ENCODE results near the gene TPI1. TPM values are rescaled to one million over a fixed set of nuclear protein-coding genes. Genes with fewer than 3 reads are reported as not detected.

The TPI1 gene
- 3,126 and 3,575 TPM in 2 replicates for total RNA-seq (2014; rRNA removed; shearing (Covaris generic); ENCODE audit: low replicate concordance)

- peak; percentile 65 for DNase-seq (ENCODE audit: low read depth)
- in situ Hi-C loops (cut with HindIII; ENCODE audit: low pct_unique_long_range_greater_than_20kb, low sequenced_read_pairs): no loop called here
These were observed at the start of gene TPI1 for GRCh38 chr12:6867413-6868210. Gene TPI1, plus strand, starts transcription at chr12:6867531. Its CDS starts 36 bp downstream, at chr12:6867567.

GRCh38 chr12:6817662-6818157, 49.6 kb upstream of the TPI1 start:
- no peak for DNase-seq (ENCODE audit: low read depth)
- in situ Hi-C loops (cut with HindIII; ENCODE audit: low pct_unique_long_range_greater_than_20kb, low sequenced_read_pairs): no loop called here

GRCh38 chr12:6818222-6818621, 49.1 kb upstream of the TPI1 start:
- DNase-seq (ENCODE audit: low read depth): no peak

GRCh38 chr12:6818645-6819044, 48.7 kb upstream of the TPI1 start:
- in situ Hi-C loops (cut with HindIII; ENCODE audit: low pct_unique_long_range_greater_than_20kb, low sequenced_read_pairs): no loop called here
- no peak for DNase-seq (ENCODE audit: low read depth)

More at GRCh38 chr12:6818222-6818621, 49.1 kb upstream of the TPI1 start:
- in situ Hi-C loops (cut with HindIII; ENCODE audit: low pct_unique_long_range_greater_than_20kb, low sequenced_read_pairs): no loop called here

GRCh38 chr12:6819106-6820030, 48.0 kb upstream of the TPI1 start:
- DNase-seq (ENCODE audit: low read depth): no peak
- in situ Hi-C loops (cut with HindIII; ENCODE audit: low pct_unique_long_range_greater_than_20kb, low sequenced_read_pairs): no loop called here

GRCh38 chr12:6820166-6820565, 47.2 kb upstream of the TPI1 start:
- DNase-seq (ENCODE audit: low read depth): no peak
- in situ Hi-C loops (cut with HindIII; ENCODE audit: low pct_unique_long_range_greater_than_20kb, low sequenced_read_pairs): no loop called here

GRCh38 chr12:6821591-6822425, 45.5 kb upstream of the TPI1 start, which contains the start of gene GPR162:
Gene GPR162, plus strand, starts transcription at chr12:6821821. Its CDS starts 2,078 bp downstream, at chr12:6823899.
- DNase-seq (ENCODE audit: low read depth): no peak
- in situ Hi-C loops (cut with HindIII; ENCODE audit: low pct_unique_long_range_greater_than_20kb, low sequenced_read_pairs): no loop called here

- DNase-seq (ENCODE audit: low read depth): no peak
- in situ Hi-C loops (cut with HindIII; ENCODE audit: low pct_unique_long_range_greater_than_20kb, low sequenced_read_pairs): no loop called here
These were observed 44.8 kb upstream of the TPI1 start for GRCh38 chr12:6822426-6823135.

- no peak for DNase-seq (ENCODE audit: low read depth)
- in situ Hi-C loops (cut with HindIII; ENCODE audit: low pct_unique_long_range_greater_than_20kb, low sequenced_read_pairs): no loop called here
These were observed 43.9 kb upstream of the TPI1 start for GRCh38 chr12:6823182-6824084.

- DNase-seq (ENCODE audit: low read depth): no peak
- in situ Hi-C loops (cut with HindIII; ENCODE audit: low pct_unique_long_range_greater_than_20kb, low sequenced_read_pairs): no loop called here
These were observed 43.1 kb upstream of the TPI1 start for GRCh38 chr12:6824085-6824775.

- DNase-seq (ENCODE audit: low read depth): no peak
- in situ Hi-C loops (cut with HindIII; ENCODE audit: low pct_unique_long_range_greater_than_20kb, low sequenced_read_pairs): no loop called here
These were observed 42.4 kb upstream of the TPI1 start for GRCh38 chr12:6824901-6825381.

GRCh38 chr12:6825398-6826124, 41.8 kb upstream of the TPI1 start:
- in situ Hi-C loops (cut with HindIII; ENCODE audit: low pct_unique_long_range_greater_than_20kb, low sequenced_read_pairs): no loop called here
- DNase-seq (ENCODE audit: low read depth): peak; percentile 85

- in situ Hi-C loops (cut with HindIII; ENCODE audit: low pct_unique_long_range_greater_than_20kb, low sequenced_read_pairs): no loop called here
- no peak for DNase-seq (ENCODE audit: low read depth)
These were observed 41.1 kb upstream of the TPI1 start for GRCh38 chr12:6826125-6826733.

GRCh38 chr12:6826734-6827436, 40.4 kb upstream of the TPI1 start:
- in situ Hi-C loops (cut with HindIII; ENCODE audit: low pct_unique_long_range_greater_than_20kb, low sequenced_read_pairs): no loop called here
- no peak for DNase-seq (ENCODE audit: low read depth)

All from Caki2 (cell line).